CD4-positive, alpha-beta T cell treated with Interleukin-21 for 1 hour (primary cell): ENCODE measurements around the gene FBXO17.
"Not testable (repeated sequence)": the region's sequence is repeated elsewhere in the genome, so short reads cannot be mapped to it uniquely, and the experiment has no call there.

ENCODE experiments used
- DNase-seq: peaks from one replicate; pipeline ENCODE4 v3.0.0-alpha.2; 2020

Gene FBXO17

GRCh38 chr19:38941466-38941865 lies 34.1 kb downstream of the FBXO17 start:
- not testable (repeated sequence) for DNase-seq

GRCh38 chr19:38939957-38940356 lies 35.6 kb downstream of the FBXO17 start:
- no peak for DNase-seq

DNA sequence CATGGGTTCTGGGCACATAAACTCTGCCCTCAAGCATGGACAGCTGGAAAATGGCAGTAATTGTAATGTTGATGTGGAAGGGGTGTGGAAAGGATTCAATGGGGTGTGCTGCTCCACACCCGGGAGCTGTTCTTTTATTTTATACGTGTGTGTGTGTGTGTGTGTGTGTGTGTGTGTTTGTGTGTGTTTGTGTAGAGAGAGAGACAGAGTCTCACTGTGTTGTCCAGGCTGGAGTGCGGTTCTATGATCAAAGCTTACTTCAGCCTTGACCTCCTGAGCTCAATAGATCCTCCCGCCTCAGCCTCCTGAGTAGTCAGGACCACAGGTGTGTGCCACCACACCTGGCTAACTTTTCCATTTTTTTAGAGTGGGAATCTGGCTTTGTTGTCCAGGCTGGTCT lies 42.0 kb downstream of the FBXO17 start:
- no peak for DNase-seq

DNA sequence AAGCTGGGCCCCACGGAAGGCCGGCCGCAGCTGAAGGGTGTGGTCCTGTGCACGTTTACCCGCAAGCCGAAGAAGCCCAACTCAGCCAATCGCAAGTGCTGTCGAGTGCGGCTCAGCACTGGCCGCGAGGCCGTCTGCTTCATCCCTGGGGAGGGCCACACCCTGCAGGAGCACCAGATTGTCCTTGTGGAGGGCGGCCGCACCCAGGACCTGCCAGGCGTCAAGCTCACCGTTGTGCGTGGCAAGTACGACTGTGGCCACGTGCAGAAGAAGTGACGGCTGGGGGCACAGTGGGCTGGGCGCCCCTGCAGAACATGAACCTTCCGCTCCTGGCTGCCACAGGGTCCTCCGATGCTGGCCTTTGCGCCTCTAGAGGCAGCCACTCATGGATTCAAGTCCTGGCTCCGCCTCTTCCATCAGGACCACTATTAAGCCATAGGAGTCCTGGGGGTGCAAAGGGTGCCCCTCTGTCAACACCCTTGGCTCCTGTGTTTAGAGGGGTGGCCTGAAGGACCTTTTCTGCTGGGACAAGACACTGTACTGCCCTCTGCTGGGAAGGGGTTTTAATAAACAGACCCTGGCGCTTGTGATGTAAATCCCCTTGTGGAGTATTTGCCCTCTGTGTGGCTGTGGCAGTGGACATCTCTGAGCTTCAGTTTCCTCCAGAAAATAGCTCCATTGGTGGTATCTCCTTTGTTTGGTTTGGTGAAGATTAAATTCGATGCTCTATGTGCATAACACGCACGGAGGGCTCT lies 42.9 kb downstream of the FBXO17 start:
- peak; percentile 66 for DNase-seq

GRCh38 chr19:38931521-38931793 lies 44.1 kb downstream of the FBXO17 start:
- DNase-seq = no peak

DNA sequence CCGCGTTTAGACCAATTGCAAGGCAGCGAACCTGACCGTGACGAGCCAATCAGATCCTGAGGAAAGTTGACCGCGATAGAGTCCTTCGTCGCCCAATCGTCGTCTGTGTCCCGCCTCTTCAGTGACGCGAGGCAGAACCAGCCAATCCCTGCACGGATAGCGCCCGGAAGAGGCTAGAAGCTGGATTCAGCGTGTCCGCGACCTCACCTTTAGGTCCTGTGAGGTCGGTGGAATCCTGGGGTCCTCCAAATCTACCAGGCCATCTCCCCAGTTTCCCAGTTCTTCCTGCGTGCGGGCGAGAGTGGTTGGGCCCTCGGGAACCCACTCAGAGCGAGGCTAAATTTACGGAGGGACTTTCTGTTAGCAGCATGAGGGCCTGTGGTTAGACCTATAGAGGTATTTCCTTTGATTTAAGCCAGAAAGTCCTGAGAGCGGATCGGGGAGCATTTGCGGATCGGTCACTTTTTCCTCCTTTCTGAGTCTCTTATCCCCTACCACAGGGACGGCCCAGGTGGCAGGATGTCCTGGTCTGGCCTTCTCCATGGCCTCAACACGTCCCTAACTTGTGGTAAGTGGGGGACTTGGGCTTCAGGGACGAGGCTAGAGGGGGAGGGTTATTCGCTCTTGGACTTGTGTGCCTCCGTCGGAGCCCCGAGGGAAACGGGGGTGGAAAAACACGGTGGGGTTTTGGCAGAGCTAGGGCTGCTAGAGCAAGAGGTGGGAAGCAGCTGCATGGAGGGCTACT lies 44.6 kb downstream of the FBXO17 start, which contains the start of gene MRPS12:
Gene MRPS12, plus strand, starts transcription at position 169 of the 745 bp plus-strand sequence. Its CDS starts 351 bp downstream, at position 520.
- peak; percentile 99 for DNase-seq

- DNase-seq = peak; percentile 93
Observed at GRCh38 chr19:38929929-38930775, 45.4 kb downstream of the FBXO17 start, which contains the start of gene SARS2. Gene SARS2 (minus strand): TSS chr19:38930763. CDS start chr19:38930736, 27 bp downstream.

- DNase-seq = peak; percentile 51
Observed at GRCh38 chr19:38928391-38929001, 47.0 kb downstream of the FBXO17 start.

- peak; percentile 66 for DNase-seq
Observed at GRCh38 chr19:38924388-38924787, 51.2 kb downstream of the FBXO17 start.

- no peak for DNase-seq
Observed at GRCh38 chr19:38922482-38922881, 53.1 kb downstream of the FBXO17 start.

DNA sequence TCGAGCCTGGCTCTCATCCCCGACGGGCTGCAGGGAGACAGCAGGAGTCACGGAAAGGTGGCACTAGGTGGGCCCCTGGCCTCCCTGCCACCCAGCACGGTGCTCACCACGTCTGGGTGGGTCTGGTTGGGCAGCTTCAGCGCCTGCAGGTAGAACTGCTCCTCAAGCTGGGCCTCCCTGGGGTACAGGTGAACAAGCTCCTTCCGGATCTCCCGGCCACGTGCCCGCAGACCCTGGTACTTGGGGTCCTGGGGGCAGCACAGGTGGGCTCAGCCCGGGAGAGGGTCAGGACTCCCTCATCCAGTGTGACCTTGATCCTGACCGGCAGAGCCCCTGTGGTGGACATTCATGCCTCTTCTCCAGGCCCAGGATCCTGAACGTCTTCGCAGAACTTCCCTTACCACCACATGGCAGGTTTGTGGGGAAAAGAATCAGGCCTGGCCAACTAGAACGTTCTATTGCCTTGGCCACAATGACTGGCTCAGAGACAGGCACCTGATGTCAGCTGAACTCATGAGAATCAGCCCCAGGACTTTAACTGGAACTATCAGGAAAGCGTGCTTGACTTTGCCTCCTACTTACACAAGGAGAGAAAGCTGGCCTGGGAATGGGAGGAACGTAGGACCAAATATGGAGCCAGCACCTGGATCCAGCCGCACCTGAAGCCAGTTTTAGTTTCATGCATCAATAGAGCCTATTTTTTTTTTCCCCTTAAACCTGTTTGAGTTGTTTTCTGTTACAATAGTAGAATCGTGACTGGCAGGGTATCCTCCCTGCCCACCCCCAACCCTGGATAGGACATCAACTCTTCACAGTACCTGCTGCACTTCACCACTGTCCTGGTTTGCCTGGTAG lies 53.9 kb downstream of the FBXO17 start:
- no peak for DNase-seq

DNA sequence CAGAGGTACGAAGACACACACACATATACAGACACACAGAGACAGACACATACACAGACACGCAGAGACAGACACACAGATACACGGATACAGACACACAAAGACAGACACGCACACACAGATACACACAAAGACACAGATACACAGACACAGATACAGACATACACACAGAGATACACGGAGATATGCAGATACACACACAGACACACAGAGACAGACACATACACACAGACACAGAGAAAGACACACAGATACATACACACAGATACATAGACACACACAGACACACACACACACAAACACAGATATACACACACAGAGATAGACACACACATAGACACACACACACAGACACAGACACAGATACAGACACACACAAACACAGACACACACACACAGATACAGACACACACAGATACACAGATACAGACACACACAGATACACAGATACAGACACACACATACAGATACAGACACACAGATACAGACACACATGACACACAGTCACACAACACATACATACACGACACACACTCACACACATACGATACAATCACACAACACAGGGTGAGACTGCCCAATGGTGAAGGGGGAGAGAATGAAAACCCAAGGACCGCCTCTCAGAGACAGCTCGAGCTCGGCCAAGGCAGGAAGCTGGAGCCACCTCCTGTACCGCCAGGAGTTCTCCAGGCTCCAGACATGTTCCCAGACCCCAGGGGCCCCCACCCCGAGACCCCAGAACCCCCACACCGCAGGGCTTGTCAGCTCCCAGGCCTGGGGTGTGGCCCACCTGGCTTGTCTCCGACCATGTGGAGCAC lies 54.7 kb downstream of the FBXO17 start:
- DNase-seq = no peak

- DNase-seq = no peak
Observed at GRCh38 chr19:38919837-38920601, 55.5 kb downstream of the FBXO17 start.

DNA sequence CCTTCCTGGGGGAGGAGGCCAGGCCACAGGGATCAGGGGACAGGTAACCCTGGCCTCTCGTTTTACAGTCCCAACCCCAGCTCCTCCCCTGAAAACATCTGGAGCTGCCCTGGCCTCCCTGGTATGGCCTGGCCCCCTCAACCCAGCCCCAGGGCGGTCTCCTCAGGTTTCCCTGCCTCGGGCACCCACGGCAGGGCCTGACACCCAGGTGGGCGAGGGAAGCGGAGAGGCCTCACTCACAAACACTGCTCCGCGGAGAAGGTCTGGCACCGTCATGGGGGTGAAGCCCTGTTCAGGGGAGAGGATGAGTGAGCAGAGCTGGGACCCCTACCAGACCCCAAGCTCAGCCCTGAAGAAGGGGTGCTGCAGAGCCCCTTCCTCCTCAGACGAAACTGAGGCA lies 57.0 kb downstream of the FBXO17 start:
- no peak for DNase-seq

DNA sequence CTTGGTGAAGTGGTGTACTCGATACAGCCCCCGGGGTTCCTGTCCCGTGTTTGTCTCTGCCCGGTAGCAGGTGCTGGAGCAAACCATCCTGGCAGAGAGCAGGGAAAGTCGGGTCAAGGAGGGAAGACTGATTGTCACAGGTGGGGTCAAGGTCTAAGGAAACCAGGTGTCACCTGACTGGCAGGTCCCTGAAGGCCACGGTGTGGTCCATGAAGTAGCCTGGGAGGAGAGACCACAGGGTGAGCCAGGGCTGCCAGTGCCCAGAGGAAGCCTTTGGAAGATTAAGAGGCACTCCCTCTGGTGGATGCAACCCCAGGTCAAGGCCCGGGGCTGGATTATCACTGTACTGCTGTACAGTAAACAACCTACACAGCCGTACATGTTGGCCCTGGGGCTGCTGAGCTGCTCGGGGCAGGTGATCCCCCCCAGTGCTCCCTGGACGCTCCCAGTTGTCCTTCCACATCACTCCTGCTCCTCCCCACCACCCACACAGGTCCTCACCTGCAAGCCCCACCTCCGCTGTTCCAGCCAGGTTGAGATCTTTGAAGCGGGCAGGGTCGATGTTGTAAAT lies 57.5 kb downstream of the FBXO17 start:
- DNase-seq = no peak

GRCh38 chr19:38917516-38917915 lies 58.0 kb downstream of the FBXO17 start:
- DNase-seq = no peak

GRCh38 chr19:38915329-38916321 lies 59.9 kb downstream of the FBXO17 start:
- no peak for DNase-seq

DNA sequence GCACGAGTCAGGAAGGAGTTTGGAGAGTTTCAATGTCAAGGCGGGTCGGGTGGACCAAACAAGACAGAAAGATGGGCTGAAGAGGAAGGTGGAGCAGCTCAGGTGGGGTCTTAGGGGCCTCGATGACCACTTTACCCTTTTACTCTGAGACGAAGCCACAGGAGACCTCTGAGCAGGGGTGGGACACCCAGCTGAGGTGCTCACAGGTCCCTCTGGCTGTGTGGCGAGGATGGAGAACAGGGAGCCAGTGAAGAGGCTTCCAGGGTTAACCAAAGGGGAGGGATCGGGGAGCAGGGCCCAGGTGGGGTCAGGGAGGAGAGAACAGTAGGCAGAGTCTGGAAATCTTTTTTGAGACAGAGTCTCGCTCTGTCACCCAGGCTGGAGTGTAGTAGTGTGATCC lies 61.6 kb downstream of the FBXO17 start:
- DNase-seq = no peak
